DMS53 (cell line): ENCODE data around the gene RDX.
A peak's percentile ranks its signal among the peaks of the same experiment; 100 is the strongest.
"Not testable (repeated sequence)": the region's sequence is repeated elsewhere in the genome, so short reads cannot be mapped to it uniquely, and the experiment has no call there.

Experiments
- DNase-seq: peaks from one replicate; lab custom pipeline; 2025; lab: John Stamatoyannopoulos, UW

Gene RDX

GRCh38 chr11:110296226-110297075, at the start of gene RDX:
TSS of gene RDX (minus strand) at chr11:110296614. CDS start at chr11:110279692, 16,922 bp downstream.
- DNase-seq = peak; percentile 82

GRCh38 chr11:110345743-110346142, 49.3 kb upstream of the RDX start:
- no peak for DNase-seq

GRCh38 chr11:110340436-110340835, 44.0 kb upstream of the RDX start:
- DNase-seq = no peak

- no peak for DNase-seq
Observed at GRCh38 chr11:110339456-110340250, 43.2 kb upstream of the RDX start.

- DNase-seq = peak; percentile 5
Observed at GRCh38 chr11:110338684-110339083, 42.3 kb upstream of the RDX start.

GRCh38 chr11:110337570-110338193, 41.3 kb upstream of the RDX start:
- DNase-seq = peak; percentile 34

GRCh38 chr11:110336054-110336453, 39.6 kb upstream of the RDX start:
- DNase-seq = no peak

- no peak for DNase-seq
Observed at GRCh38 chr11:110335358-110335757, 38.9 kb upstream of the RDX start.

- DNase-seq = no peak
Observed at GRCh38 chr11:110331626-110332025, 35.2 kb upstream of the RDX start.

- no peak for DNase-seq
Observed at GRCh38 chr11:110329445-110329844, 33.0 kb upstream of the RDX start.

GRCh38 chr11:110327508-110327907, 31.1 kb upstream of the RDX start:
- DNase-seq = no peak

- no peak for DNase-seq
Observed at GRCh38 chr11:110323786-110324185, 27.4 kb upstream of the RDX start.

GRCh38 chr11:110319501-110319900, 23.1 kb upstream of the RDX start:
- no peak for DNase-seq

GRCh38 chr11:110318638-110319404, 22.4 kb upstream of the RDX start:
- no peak for DNase-seq

- peak; percentile 68 for DNase-seq
Observed at GRCh38 chr11:110317516-110317932, 21.1 kb upstream of the RDX start.

- DNase-seq = no peak
Observed at GRCh38 chr11:110314366-110315095, 18.1 kb upstream of the RDX start.

GRCh38 chr11:110312670-110313069, 16.3 kb upstream of the RDX start:
- DNase-seq = no peak

GRCh38 chr11:110311783-110312579, 15.6 kb upstream of the RDX start:
- peak; percentile 35 for DNase-seq

- DNase-seq = no peak
Observed at GRCh38 chr11:110308071-110308470, 11.7 kb upstream of the RDX start.

GRCh38 chr11:110306019-110306388, 9.6 kb upstream of the RDX start:
- not testable (repeated sequence) for DNase-seq
